Vagina (tissue), 2 donors: ENCODE measurements around the gene THRA.

Source experiments
- CTCF ChIP-seq, 3 experiments: fragments of 450-650 bp in 2 of 3; fragments of 200-600 bp in 1 of 3; sonication (generic) in 1 of 3; IDR thresholded peaks; one replicate each; pipeline ENCODE4 v1.5.1; 2017 to 2019; ENCODE audit warnings: antibody characterized with exemption in 3 of 3, mild to moderate bottlenecking in 2 of 3, moderate library complexity in 2 of 3
- POLR2A ChIP-seq, 2 donors: fragments of 450-650 bp; IDR thresholded peaks; one replicate each; pipeline ENCODE4 v1.6.1; 2017; ENCODE audit warnings: antibody characterized with exemption in 2 of 2, mild to moderate bottlenecking in 2 of 2, moderate library complexity in 2 of 2

GRCh38 chr17:40103688-40104087, 40.9 kb downstream of the THRA start:
- no peak for TF ChIP-seq POLR2A (IDR thresholded peaks at IDR 0.05)
- TF ChIP-seq CTCF (IDR thresholded peaks at IDR 0.05), result no peak
